Fibroblast of pulmonary artery (primary cell): Measurements from ENCODE around the gene RCC2.
A peak's percentile ranks its signal among the peaks of the same experiment; 100 is the strongest.
"Not testable (repeated sequence)": the region's sequence is repeated elsewhere in the genome, so short reads cannot be mapped to it uniquely, and the experiment has no call there.

Experiments
- DNase-seq: peaks from one replicate; pipeline ENCODE4 v3.0.0-alpha.2; 2010; ENCODE audit warnings: low read depth
- H3K4me3 ChIP-seq: replicated peaks from 2 replicates; pipeline ENCODE4 v1.5.1; 2011; ENCODE audit warnings: low read depth, mild to moderate bottlenecking, control low read depth, low read length, moderate library complexity
- CTCF ChIP-seq: IDR thresholded peaks from 2 replicates; pipeline ENCODE4 v1.5.1; 2011; ENCODE audit warnings: mild to moderate bottlenecking, control low read depth, low read length, inconsistent platforms; ENCODE audit errors: missing control alignments

Gene RCC2

DNA sequence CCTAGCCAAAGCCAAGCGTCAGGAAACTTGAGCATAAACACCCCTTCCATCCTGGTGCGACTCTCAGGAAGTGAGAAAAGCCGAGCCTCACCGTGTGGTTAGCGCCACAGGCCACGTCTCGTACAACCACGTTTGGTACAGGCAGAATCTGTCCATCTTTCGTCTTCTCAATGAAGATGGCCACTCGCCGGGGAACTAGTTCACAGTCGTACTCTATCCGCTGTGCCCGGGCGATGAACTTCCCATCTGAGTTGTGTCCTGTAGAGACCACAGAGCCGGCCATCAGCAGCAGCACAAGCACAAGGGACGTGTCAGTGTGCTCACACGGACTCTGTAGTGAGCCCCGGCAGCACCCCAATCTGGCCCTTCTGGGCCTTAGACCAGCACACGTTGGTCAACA lies 23.1 kb downstream of the RCC2 start:
- no peak for DNase-seq
- TF ChIP-seq CTCF = no peak
- no peak overlapping the region for H3K4me3 ChIP-seq

DNA sequence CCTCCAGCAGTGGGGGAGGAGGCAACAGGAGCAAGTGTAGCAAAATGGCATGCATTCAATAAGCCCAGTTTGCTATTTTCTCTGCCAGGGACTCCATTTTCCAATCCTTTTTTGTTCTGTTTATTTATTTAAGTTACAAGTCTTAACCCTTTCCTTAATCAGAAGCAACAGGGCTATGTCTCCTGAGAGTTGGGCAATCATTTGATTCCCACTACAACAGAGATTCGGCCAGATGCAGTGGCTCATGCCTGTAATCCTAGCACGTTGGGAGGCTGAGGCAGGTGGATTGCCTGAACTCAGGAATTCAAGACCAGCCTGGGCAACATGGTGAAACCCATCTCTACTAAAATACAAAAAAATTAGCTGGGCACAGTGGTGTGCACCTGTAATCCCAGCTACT lies 25.5 kb downstream of the RCC2 start:
- no peak overlapping the region for H3K4me3 ChIP-seq
- no peak for TF ChIP-seq CTCF
- DNase-seq = no peak

- no peak for TF ChIP-seq CTCF
- DNase-seq = no peak
- no peak overlapping the region for H3K4me3 ChIP-seq
These were observed 27.2 kb downstream of the RCC2 start for GRCh38 chr1:17412093-17412870.

DNA sequence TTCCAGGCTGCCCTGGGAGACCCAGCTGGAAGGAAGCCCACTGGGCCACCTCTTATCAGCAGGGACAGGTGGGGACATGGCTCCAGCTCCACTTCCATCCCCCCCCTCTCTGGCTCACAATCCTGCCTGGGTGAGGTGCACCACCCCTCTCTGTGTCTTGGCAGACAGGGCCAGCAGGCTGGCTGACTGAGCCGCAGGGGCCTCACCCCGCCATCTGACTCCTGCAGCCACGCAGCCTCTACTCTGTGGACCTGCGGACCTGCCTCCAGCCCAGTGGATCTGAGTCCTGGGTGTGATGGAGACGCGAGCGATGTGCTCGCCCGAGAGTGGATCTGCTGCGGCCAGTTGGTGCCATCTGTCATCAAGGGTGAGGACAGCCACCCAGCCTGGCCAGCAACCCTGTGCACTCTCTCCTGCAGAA lies 30.1 kb downstream of the RCC2 start:
- DNase-seq = no peak
- H3K4me3 ChIP-seq = no peak overlapping the region
- TF ChIP-seq CTCF = no peak

- DNase-seq, H3K4me3 ChIP-seq: not testable (repeated sequence)
These were observed 31.5 kb downstream of the RCC2 start for GRCh38 chr1:17407786-17408514.

- not testable (repeated sequence) for DNase-seq, H3K4me3 ChIP-seq
These were observed 32.6 kb downstream of the RCC2 start for GRCh38 chr1:17406760-17407475.

DNA sequence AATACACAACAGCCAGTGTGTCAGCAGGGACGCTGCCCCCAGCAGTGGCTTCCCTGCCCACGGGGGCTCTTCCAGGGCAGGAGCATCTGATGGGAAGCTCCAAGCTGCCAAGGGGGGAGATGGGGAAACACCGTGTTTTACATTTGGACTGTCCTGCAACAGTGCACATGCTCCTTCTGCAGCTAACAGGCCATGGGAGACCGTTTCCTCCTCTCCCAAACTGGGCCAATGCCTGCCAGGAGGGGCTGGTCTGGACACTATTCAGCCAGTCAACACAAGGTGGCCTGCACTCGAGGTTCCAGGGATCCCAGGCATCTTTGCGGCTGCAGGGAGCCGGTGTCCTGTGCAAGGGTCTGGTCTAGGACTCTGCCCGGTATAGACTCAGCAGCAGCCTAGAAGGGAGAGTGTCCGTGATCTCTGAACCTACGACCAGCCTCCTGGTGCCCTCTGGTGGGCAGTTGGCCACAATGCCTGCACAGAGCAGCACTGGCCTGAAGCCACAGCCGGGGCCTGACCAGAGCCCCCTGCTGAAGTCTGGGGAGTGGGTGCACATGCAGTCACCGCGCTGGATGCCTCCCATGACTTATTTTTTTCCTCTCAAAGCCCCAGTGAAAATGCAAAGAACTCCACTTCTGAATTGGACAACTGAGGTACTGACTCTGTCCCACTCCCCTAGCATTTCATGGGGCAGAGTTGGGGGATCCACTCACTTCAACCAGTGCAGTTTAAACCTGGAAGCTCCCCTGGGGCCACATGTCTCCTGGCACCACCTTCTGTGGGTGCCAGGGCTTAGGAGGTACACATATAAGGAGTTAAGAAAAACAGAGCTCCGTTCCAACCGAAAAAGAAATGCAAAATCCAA lies 33.3 kb downstream of the RCC2 start:
- no peak overlapping the region for H3K4me3 ChIP-seq
- peak; percentile 65 for DNase-seq
- TF ChIP-seq CTCF = peak; percentile 77
